GM21619 (cell line): ENCODE data around the gene SMYD2.

Experiments
- ATAC-seq: cut with Tn5 transposase; IDR thresholded peaks from one replicate; pipeline ENCODE4 v1.9.1; 2021; ENCODE audit not compliant: unreplicated experiment

Gene SMYD2

GRCh38 chr1:214300149-214300780, 19.3 kb downstream of the SMYD2 start:
- no peak for ATAC-seq

GRCh38 chr1:214301526-214301925, 20.6 kb downstream of the SMYD2 start:
- ATAC-seq: no peak

- no peak for ATAC-seq
Observed at GRCh38 chr1:214303141-214303930, 22.4 kb downstream of the SMYD2 start.

- ATAC-seq: no peak
Observed at GRCh38 chr1:214305164-214305751, 24.3 kb downstream of the SMYD2 start.

GRCh38 chr1:214306269-214306668, 25.3 kb downstream of the SMYD2 start:
- ATAC-seq: no peak

GRCh38 chr1:214310010-214310409, 29.1 kb downstream of the SMYD2 start:
- ATAC-seq: peak; percentile 78

GRCh38 chr1:214310777-214311690, 30.1 kb downstream of the SMYD2 start:
- no peak for ATAC-seq

- no peak for ATAC-seq
Observed at GRCh38 chr1:214312530-214313051, 31.6 kb downstream of the SMYD2 start.

GRCh38 chr1:214314178-214314843, 33.4 kb downstream of the SMYD2 start:
- no peak for ATAC-seq

- ATAC-seq: no peak
Observed at GRCh38 chr1:214316593-214316992, 35.6 kb downstream of the SMYD2 start.

- ATAC-seq: no peak
Observed at GRCh38 chr1:214317300-214317699, 36.3 kb downstream of the SMYD2 start.

- no peak for ATAC-seq
Observed at GRCh38 chr1:214317734-214318133, 36.8 kb downstream of the SMYD2 start.

- ATAC-seq: peak; percentile 33
Observed at GRCh38 chr1:214318356-214318755, 37.4 kb downstream of the SMYD2 start.

GRCh38 chr1:214318956-214319736, 38.2 kb downstream of the SMYD2 start:
- ATAC-seq: no peak

- ATAC-seq: no peak
Observed at GRCh38 chr1:214319938-214320337, 39.0 kb downstream of the SMYD2 start.

- peak; percentile 71 for ATAC-seq
Observed at GRCh38 chr1:214321705-214322453, 40.9 kb downstream of the SMYD2 start.

GRCh38 chr1:214324896-214325800, 44.2 kb downstream of the SMYD2 start:
- no peak for ATAC-seq

GRCh38 chr1:214326406-214326805, 45.4 kb downstream of the SMYD2 start:
- no peak for ATAC-seq
